Activated naive CD4-positive, alpha-beta T cell treated with anti-CD3 and anti-CD28 coated beads, Interleukin-2, amount 50 U/mL, for 24 hours (primary cell): ENCODE results near the gene CYB5A.
"Not testable (repeated sequence)": the region's sequence is repeated elsewhere in the genome, so short reads cannot be mapped to it uniquely, and the experiment has no call there.

Experiments
- H3K27ac Mint-ChIP-seq: one replicate; pipeline ENCODE4 v1.8.0; 2021; ENCODE audit warnings: mild to moderate bottlenecking, mixed read lengths
- H3K27me3 Mint-ChIP-seq: one replicate; pipeline ENCODE4 v1.8.0; 2021; ENCODE audit warnings: mixed read lengths
- H3K36me3 Mint-ChIP-seq: one replicate; pipeline ENCODE4 v1.8.0; 2021; ENCODE audit warnings: mixed read lengths
- H3K4me1 Mint-ChIP-seq: one replicate; pipeline ENCODE4 v1.8.0; 2021; ENCODE audit warnings: mixed read lengths
- H3K4me3 Mint-ChIP-seq: one replicate; pipeline ENCODE4 v1.8.0; 2021; ENCODE audit warnings: mild to moderate bottlenecking, mixed read lengths
- H3K9me3 Mint-ChIP-seq: one replicate; pipeline ENCODE4 v1.8.0; 2021; ENCODE audit warnings: mixed read lengths

Gene CYB5A

GRCh38 chr18:74291771-74292540, at the start of gene CYB5A:
Gene CYB5A, minus strand, starts transcription at chr18:74291963. Its CDS starts 88 bp downstream, at chr18:74291875.
- Mint-ChIP-seq H3K4me1 (peaks cover 20% of the 10 kb centered on the region), H3K9me3 (no peaks in the 10 kb centered on the region), H3K4me3 (no peak within 1 kb of the TSS), H3K36me3 (peaks cover 2% of the 10 kb centered on the region), H3K27me3 (no peaks in the 10 kb centered on the region), H3K27ac (peak within 1 kb of the TSS; percentile 64)

GRCh38 chr18:74337912-74338309, 46.1 kb upstream of the CYB5A start:
- Mint-ChIP-seq H3K27me3 (peaks cover 2% of the 10 kb centered on the region), H3K36me3 (no peaks in the 10 kb centered on the region)

DNA sequence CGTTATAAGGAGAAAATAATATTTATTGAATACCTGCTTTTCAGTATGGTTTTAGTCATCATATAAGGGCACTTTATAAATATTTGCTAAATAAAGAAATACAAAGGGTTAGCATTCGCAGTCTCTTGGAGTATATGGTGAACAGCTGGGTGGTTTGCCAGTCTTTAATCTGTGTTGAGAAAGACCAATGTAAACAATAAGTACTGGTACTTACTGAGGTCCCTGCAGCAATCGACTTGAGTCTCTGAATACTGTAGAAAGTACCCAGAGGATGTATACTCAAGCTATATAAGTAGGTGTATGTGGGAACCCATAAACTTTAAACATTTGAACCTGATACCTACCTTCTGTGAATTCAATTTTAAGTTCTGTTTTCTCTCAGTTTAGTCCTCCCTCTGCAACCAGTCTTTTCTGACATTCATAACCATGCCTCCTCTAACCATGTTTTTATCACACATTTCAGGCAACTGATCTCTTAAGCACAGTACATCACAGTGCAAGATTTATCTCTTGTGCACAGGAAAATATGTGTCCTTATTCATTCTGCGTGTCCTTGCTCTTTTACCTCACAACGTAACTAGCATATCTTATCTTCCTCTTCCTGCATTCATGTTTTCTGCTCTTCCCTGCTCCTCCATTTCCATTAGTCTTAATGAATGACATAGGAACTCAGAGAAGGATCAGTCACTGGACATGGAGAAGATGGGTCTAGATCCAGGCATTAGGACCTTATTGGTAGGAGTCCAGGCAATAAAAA, 45.6 kb upstream of the CYB5A start:
- Mint-ChIP-seq H3K27me3 (peaks cover 2% of the 10 kb centered on the region), H3K27ac (no peak overlapping the region), H3K9me3 (no peaks in the 10 kb centered on the region), H3K36me3 (no peaks in the 10 kb centered on the region), H3K4me3 (no peak overlapping the region), H3K4me1 (no peaks in the 10 kb centered on the region)

More at GRCh38 chr18:74337912-74338309, 46.1 kb upstream of the CYB5A start:
- H3K27ac Mint-ChIP-seq, result no peak overlapping the region
- no peak overlapping the region for H3K4me3 Mint-ChIP-seq
- H3K9me3 Mint-ChIP-seq, result no peaks in the 10 kb centered on the region
- H3K4me1 Mint-ChIP-seq, result no peaks in the 10 kb centered on the region

DNA sequence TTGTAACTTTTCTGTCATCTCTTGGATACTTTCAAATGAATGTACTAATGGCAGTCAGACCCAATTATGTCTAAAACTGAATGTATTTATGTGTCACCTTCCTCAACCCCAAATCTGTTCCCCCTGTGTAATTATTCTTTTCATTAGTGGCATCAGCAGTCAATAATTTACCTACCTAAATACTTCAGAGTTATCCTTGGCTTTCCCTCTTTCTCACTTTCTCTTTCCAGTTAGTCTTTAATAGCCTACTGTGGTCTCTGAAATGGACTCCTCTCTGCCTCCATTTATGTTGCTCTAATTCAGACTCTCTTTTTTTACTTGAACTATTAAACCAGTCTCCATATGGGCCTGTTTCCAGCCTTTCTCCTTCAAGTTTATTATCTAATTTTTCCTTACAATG, 44.9 kb upstream of the CYB5A start:
- H3K4me1 Mint-ChIP-seq, result no peaks in the 10 kb centered on the region
- H3K4me3 Mint-ChIP-seq, result no peak overlapping the region
- H3K36me3 Mint-ChIP-seq, result no peaks in the 10 kb centered on the region
- no peak overlapping the region for H3K27ac Mint-ChIP-seq
- H3K27me3 Mint-ChIP-seq, result peaks cover 2% of the 10 kb centered on the region
- no peaks in the 10 kb centered on the region for H3K9me3 Mint-ChIP-seq

DNA sequence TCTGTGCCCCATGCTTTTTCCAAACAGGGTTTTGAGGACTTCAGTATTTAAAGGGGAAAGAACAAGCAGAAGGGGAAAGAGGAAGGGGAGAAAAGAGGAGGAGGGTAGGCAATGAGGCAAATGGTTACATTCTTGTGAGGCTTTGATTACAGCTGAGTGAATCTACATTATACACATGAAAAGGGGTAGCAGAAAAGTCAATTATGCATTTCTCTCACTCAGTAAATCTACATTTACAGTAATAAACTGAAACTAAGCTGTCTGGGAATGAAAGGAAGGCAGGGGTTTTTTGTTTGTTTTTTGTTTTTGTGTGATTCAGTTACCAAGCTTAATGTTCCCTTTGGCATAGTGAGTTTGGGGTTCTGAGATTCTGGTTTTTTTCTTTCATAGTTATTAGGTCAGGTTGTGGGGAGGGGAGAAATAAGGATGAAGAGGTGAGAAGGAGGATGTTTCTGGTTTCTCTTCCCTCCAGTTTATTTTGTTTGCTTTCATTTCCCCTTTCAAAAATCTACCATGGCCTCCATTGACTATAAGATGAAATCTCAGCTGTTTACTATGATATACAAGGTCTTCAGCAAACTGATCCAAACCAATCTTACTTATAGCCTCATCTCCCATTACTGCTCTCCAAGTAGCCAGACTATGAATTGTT, 42.6 kb upstream of the CYB5A start:
- Mint-ChIP-seq H3K27me3 (peaks cover 3% of the 10 kb centered on the region), H3K36me3 (no peaks in the 10 kb centered on the region), H3K9me3 (no peaks in the 10 kb centered on the region), H3K4me3 (no peak overlapping the region), H3K27ac (no peak overlapping the region), H3K4me1 (no peaks in the 10 kb centered on the region)

- no peaks in the 10 kb centered on the region for H3K4me1 Mint-ChIP-seq
- peaks cover 3% of the 10 kb centered on the region for H3K27me3 Mint-ChIP-seq
- H3K9me3 Mint-ChIP-seq, result no peaks in the 10 kb centered on the region
- no peak overlapping the region for H3K27ac Mint-ChIP-seq
- H3K36me3 Mint-ChIP-seq, result no peaks in the 10 kb centered on the region
- H3K4me3 Mint-ChIP-seq, result no peak overlapping the region
Observed at GRCh38 chr18:74333091-74333490, 41.3 kb upstream of the CYB5A start.

- H3K4me3 Mint-ChIP-seq, result no peak overlapping the region
- H3K36me3 Mint-ChIP-seq, result no peaks in the 10 kb centered on the region
- H3K4me1 Mint-ChIP-seq, result no peaks in the 10 kb centered on the region
- no peak overlapping the region for H3K27ac Mint-ChIP-seq
- H3K9me3 Mint-ChIP-seq, result no peaks in the 10 kb centered on the region
- peaks cover 1% of the 10 kb centered on the region for H3K27me3 Mint-ChIP-seq
Observed at GRCh38 chr18:74331404-74331803, 39.6 kb upstream of the CYB5A start.

DNA sequence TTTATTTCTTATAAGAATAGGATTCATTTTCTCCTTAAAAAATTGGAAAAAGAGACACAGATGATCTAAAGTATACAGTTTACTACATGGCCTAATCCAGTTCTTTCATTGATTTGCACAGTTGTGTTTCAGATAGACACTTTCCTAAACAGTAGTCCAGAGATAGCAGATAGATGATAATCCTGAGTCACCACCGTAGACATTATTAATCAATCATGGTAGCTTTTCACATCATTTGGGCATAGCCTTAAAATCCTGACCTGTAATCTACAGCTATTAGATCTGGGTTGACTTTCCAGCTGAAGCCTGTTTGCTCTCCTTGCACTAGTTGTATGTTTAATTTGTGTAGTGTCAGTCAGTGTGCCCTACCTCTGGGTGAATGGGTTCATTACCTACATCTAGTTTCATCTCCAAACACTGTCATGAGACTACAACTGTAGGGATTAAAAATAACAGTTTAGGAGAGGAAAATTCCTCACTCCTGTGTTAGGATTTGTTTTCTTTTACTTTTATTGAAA, 38.0 kb upstream of the CYB5A start:
- Mint-ChIP-seq H3K27me3 (peaks cover 1% of the 10 kb centered on the region), H3K36me3 (no peaks in the 10 kb centered on the region), H3K27ac (no peak overlapping the region), H3K4me3 (no peak overlapping the region), H3K4me1 (no peaks in the 10 kb centered on the region), H3K9me3 (no peaks in the 10 kb centered on the region)

GRCh38 chr18:74328206-74328605, 36.4 kb upstream of the CYB5A start:
- Mint-ChIP-seq H3K27ac (no peak overlapping the region), H3K36me3 (no peaks in the 10 kb centered on the region), H3K27me3 (peaks cover 1% of the 10 kb centered on the region), H3K4me3 (no peak overlapping the region), H3K9me3 (no peaks in the 10 kb centered on the region), H3K4me1 (no peaks in the 10 kb centered on the region)

DNA sequence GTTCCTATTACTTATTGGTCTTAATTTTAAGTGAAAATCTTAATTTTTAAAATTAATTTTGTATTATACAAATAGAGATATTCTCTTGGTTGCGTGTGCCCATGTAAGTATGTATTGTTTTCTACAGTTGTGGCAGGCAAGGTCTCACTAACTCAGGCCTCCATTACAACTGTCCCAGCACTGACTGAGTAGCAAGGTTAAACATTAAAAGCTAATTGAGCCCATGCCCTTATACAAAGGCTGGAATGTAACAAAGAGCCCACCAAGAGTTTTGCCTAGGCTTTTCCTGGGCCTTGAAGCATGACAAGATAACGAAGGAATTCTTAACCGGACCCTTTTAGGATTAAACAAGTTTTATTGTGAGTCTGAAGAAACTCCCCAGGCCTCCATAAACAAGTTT, 35.0 kb upstream of the CYB5A start:
- not testable (repeated sequence) for H3K27ac Mint-ChIP-seq, H3K4me1 Mint-ChIP-seq, H3K9me3 Mint-ChIP-seq, H3K4me3 Mint-ChIP-seq, H3K36me3 Mint-ChIP-seq, H3K27me3 Mint-ChIP-seq

- Mint-ChIP-seq H3K9me3 (no peaks in the 10 kb centered on the region), H3K36me3 (no peaks in the 10 kb centered on the region), H3K27ac (no peak overlapping the region), H3K4me3 (no peak overlapping the region), H3K4me1 (no peaks in the 10 kb centered on the region), H3K27me3 (peaks cover 1% of the 10 kb centered on the region)
Observed at GRCh38 chr18:74326231-74326630, 34.5 kb upstream of the CYB5A start.

DNA sequence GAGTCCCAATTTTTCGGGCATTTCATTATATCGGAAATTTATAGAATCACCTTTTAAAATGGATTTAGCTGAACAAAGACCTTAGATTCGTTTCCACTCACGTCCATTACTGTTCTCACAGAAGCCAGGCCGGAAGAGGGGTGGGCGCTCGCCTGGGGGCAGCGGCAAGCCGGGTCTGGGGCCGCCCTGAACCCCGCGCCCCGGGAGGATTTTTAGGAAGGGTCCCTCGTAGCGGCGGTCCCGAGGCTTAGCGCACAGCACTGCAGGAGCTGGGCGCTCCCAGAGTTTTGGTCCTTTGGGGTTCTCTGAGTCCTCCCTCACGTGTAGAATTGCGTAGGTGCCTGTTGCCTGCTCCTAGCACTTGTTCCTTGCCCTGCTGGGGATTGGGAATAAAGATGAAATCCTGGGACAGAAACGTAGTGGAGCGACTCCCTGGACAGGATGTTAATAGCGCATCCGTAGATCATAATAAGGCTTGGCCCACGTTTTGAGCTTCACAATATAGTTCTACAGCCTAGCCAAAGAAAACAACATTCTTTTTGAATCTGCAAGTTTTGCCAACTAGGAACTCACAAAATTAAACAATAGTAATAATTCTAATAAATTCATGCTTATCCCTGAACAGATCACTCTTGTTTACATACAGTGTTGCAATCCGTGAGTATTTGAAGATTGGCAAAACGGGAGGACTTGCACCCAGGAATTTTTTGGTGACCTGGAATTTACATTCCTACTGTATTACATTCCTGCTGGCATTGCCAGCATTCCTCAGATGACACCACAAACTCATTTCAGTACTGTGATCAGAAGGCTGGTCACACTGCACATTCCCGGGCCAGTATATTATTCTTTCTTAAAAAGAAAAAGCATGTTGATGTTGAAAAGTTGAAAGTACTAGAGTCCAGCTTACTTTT, 24.8 kb upstream of the CYB5A start:
- Mint-ChIP-seq H3K27me3 (peaks cover 3% of the 10 kb centered on the region), H3K4me3 (no peak overlapping the region), H3K36me3 (no peaks in the 10 kb centered on the region), H3K9me3 (no peaks in the 10 kb centered on the region), H3K27ac (no peak overlapping the region), H3K4me1 (no peaks in the 10 kb centered on the region)

DNA sequence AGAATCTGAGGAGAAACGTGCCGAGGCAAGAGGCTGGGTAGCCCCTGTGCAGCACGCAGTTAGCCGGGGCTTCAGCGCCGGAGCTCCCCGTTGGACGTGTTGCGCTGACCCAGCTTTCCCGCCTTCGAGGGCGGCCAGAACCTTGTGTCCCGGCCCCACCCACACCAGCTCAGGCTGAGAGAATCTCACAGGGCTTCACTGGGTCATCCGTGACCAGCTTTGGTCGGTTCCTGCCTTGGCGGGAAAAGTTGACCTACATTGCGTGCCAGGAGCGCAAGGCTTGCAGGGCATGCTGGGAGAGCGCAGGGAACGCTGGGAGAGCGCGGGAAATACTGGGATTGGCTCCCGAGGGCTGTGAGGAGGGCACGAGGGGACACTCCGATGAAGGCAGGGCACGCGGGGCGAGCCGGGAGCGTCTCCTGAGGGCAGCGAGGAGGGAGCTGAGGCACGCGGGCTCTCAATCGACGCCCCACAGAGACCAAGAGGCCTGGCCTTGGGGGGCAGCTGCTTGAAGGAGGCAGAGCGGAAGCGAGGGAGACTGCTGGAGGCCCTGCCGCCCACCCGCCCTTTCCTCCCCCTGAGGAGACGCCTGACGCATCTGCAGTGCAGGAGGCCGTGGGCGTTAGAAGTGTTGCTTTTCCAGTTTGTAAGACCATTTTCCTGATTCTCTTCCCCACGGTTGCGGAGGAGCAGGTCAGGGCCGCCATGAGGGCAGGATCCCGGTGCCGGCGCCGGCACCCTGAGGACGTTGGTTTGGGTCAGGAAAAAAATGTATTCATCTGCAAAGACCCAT, 23.9 kb upstream of the CYB5A start, which contains the start of gene C18orf63:
C18orf63 (plus strand) TSS at position 376 of the 793 bp plus-strand sequence. CDS start 2,027 bp downstream, outside the sequence.
- Mint-ChIP-seq H3K27me3 (peaks cover 3% of the 10 kb centered on the region), H3K4me1 (no peaks in the 10 kb centered on the region), H3K9me3 (no peaks in the 10 kb centered on the region), H3K4me3 (no peak within 1 kb of the TSS), H3K27ac (peak within 1 kb of the TSS; percentile 18), H3K36me3 (no peaks in the 10 kb centered on the region)

DNA sequence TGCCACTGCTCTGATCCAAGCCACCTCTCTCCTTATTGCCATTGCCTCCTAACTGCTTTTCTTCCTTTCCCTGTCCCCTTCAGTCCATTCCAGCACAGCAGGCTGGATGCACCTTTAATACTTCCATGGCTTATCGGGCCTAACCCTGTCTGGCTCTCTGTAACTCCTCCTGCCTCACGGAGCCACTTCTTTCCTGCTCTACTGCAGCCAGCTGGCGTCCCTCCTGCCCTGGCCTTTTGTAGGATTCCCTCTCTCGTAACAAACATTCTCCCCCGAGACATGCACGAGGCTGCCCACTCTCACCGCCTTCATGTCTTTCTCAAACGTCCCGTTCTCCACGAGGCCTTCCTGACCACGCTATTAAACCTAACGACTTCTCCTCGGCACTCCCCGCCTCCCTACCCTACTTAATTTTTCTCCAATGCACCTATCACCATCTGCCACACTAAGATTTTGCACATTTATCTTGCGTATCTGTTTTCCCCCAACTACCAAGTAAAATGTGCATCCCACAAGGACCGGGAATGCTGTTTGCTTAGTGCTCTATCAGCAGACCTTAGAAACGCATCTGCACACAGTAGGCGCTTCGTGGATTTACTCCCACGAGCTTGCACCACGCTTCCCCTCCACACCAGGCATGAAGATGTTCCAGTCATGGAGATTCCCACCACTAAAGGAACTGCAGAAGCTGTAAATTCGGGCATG, 23.1 kb upstream of the CYB5A start:
- H3K27ac Mint-ChIP-seq, result peak overlapping the region; percentile 18
- peaks cover 6% of the 10 kb centered on the region for H3K27me3 Mint-ChIP-seq
- no peak overlapping the region for H3K4me3 Mint-ChIP-seq
- H3K9me3 Mint-ChIP-seq, result no peaks in the 10 kb centered on the region
- no peaks in the 10 kb centered on the region for H3K36me3 Mint-ChIP-seq
- peaks cover 5% of the 10 kb centered on the region for H3K4me1 Mint-ChIP-seq
